ENCODE results near the gene DYSF.
"Not testable (repeated sequence)": the region's sequence is repeated elsewhere in the genome, so short reads cannot be mapped to it uniquely, and the experiment has no call there.

The DYSF gene

DNA sequence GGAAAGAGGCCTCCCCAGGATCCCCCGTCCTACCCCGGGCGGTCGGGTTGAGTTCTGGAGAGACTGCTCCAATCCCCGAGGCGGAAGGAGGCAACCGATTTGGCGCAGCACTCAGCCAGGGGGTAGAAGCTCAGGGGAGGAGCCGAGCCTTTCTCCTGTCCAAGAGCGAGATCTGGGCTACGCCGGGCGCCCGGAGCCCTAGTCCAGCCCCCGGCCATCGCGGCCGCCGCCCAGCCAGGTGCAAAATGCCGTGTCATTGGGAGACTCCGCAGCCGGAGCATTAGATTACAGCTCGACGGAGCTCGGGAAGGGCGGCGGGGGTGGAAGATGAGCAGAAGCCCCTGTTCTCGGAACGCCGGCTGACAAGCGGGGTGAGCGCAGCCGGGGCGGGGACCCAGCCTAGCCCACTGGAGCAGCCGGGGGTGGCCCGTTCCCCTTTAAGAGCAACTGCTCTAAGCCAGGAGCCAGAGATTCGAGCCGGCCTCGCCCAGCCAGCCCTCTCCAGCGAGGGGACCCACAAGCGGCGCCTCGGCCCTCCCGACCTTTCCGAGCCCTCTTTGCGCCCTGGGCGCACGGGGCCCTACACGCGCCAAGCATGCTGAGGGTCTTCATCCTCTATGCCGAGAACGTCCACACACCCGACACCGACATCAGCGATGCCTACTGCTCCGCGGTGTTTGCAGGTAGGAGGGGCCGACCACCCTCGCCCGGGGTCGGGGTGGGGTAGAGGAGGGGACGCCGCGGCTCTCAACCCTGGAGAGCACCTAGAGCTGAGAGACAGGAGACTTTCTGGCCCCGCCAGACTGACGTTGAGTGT lies at the start of gene DYSF:
Gene DYSF (plus strand): TSS at position 158 of the 817 bp plus-strand sequence.
- peak within 1 kb of the TSS; percentile 48 for H3K4me3 ChIP-seq (ENCODE audit: low read length)
- TF ChIP-seq, protein P1, sequence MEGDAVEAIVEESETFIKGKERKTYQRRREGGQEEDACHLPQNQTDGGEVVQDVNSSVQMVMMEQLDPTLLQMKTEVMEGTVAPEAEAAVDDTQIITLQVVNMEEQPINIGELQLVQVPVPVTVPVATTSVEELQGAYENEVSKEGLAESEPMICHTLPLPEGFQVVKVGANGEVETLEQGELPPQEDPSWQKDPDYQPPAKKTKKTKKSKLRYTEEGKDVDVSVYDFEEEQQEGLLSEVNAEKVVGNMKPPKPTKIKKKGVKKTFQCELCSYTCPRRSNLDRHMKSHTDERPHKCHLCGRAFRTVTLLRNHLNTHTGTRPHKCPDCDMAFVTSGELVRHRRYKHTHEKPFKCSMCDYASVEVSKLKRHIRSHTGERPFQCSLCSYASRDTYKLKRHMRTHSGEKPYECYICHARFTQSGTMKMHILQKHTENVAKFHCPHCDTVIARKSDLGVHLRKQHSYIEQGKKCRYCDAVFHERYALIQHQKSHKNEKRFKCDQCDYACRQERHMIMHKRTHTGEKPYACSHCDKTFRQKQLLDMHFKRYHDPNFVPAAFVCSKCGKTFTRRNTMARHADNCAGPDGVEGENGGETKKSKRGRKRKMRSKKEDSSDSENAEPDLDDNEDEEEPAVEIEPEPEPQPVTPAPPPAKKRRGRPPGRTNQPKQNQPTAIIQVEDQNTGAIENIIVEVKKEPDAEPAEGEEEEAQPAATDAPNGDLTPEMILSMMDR (conservative IDR thresholded peaks at IDR 0.05; ENCODE audit: low read length), result no peak
- peak; percentile 21 for DNase-seq (ENCODE audit: low read depth)

DNA sequence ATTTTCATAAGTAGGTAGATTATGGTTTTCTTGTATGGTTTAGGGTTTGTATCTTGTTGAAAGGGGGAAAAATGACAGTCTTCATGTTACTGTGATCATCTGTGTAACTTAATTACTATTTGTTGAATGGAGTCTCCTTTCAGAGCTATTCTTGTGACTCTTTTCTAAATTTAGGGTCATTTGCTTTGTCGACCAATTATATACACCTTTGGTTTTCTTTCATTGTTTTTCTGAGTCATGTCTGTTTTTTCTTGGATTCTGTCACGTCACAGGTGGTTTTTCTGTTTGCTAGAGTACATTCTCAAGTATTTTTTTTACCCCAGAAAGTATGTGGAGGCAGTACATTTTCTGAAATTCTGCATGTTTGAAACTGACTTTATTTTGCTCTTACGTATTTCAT lies 43.8 kb upstream of the DYSF start:
- DNase-seq (ENCODE audit: low read depth), result no peak
- H3K4me3 ChIP-seq (ENCODE audit: low read length), result no peak overlapping the region
- TF ChIP-seq, protein P1 (conservative IDR thresholded peaks at IDR 0.05; ENCODE audit: low read length), result no peak

DNA sequence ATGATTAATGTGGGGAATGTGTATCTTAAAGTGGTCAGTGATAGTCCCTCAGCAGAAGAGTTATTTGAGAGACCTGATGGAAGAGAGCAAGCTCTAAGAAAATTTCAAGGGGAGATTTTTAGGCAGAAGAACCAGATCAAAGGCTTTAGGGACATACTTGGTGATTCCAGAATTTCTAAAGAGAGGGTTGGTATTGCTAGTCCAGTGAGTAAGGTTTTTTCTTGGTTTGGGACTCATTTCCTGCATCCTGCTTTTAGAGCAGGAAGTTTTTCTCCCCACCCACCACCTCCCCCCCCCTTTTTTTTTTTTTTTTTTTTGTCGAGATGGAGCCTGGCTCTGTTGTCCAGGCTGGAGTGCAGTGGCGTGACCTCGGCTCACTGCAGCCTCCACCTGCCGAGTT lies 42.7 kb upstream of the DYSF start:
- TF ChIP-seq, protein P1 (conservative IDR thresholded peaks at IDR 0.05; ENCODE audit: low read length), result no peak
- H3K4me3 ChIP-seq (ENCODE audit: low read length), result no peak overlapping the region
- no peak for DNase-seq (ENCODE audit: low read depth)

DNA sequence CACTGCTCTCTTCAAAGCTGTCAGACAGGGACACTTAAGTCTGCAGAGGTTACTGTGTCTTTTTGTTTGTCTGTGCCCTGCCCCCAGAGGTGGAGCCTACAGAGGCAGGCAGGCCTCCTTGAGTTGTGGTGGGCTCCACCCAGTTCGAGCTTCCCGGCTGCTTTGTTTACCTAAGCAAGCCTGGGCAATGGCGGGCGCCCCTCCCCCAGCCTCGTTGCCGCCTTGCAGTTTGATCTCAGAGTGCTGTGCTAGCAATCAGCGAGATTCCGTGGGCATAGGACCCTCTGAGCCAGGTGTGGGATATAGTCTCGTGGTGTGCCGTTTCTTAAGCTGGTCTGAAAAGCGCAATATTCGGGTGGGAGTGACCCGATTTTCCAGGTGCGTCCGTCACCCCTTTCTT lies 36.5 kb upstream of the DYSF start:
- not testable (repeated sequence) for DNase-seq (ENCODE audit: low read depth); H3K4me3 ChIP-seq (ENCODE audit: low read length)

DNA sequence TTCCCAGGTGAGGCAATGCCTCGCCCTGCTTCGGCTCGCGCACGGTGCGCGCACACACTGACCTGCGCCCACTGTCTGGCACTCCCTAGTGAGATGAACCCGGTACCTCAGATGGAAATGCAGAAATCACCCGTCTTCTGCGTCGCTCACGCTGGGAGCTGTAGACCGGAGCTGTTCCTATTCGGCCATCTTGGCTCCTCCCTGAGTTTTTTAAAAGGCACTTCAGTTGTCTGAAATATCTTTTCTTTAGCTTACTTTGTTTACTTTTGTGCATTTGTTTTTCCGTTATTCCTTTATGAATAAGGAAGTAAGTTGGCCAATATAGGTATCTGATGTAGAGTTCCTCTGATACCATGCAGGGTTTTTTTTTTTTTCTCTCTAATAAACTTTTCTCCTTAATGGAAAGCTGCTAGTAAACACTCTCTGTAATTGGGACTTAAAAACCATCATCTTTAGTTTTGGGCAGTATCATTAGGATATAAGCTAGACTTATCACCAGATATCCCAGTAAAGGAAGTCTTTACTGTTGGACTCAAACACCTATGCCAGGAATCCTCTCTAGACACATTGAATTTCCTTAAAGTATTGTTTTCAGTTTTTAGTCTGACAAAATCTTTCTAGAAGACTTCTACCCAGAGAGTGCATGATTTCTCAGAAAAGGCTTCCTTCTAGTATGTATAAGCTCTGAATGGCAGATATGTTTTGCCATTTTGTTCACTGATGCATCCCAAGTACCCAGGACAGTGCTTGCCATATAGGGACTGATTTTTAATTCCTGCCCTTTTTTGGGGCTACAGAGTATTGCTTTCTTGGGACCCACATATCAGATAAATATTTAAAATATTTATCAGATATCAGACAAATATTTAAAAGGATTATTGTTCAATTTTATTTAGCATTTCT lies 35.8 kb upstream of the DYSF start:
- no peak for DNase-seq (ENCODE audit: low read depth)
- TF ChIP-seq, protein P1 (conservative IDR thresholded peaks at IDR 0.05; ENCODE audit: low read length), result no peak
- H3K4me3 ChIP-seq (ENCODE audit: low read length), result no peak overlapping the region

DNA sequence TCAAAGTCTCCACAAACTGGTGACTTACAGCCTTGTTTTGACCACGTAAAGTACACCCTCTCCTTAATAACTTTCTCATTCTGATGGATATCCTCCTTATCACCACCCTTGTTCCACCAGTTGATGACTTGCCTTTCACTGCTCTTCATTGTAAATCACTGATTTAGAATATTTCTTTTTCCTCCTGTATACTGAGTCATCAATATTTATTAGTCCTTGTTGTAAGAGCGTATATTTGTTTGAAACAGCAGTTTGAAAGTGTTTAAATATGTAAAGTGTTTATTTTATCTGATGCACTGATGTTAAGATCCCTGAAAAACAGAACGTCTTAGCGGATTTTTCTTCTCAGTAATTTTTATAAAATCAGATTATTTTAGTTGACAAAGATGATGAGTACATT lies 34.2 kb upstream of the DYSF start:
- no peak for DNase-seq (ENCODE audit: low read depth)
- TF ChIP-seq, protein P1 (conservative IDR thresholded peaks at IDR 0.05; ENCODE audit: low read length), result no peak
- no peak overlapping the region for H3K4me3 ChIP-seq (ENCODE audit: low read length)

DNA sequence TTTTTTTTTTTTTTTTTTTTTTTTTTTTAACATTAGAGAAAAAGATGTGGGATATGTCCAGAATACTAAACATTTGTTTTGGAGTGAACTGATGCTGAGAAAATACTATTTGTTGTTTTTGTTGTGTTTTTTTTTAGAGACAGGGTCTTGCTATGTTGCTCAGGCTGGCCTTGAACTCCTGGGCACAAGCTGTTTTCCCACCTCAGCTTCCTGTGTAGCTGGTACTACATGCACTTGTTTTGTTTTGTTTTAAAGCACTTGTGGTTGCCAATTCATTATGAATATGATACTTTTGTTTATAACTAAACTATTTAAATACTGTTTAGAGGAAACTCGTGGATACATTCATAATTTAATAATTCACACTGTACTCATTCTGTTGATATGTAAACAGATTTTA lies 33.4 kb upstream of the DYSF start:
- no peak for DNase-seq (ENCODE audit: low read depth)
- H3K4me3 ChIP-seq (ENCODE audit: low read length), result no peak overlapping the region
- TF ChIP-seq, protein P1 (conservative IDR thresholded peaks at IDR 0.05; ENCODE audit: low read length), result no peak
